Measurements from ENCODE around the gene IQCN.

Gene IQCN

GRCh38 chr19:18254546-18255503, 19.4 kb downstream of the IQCN start:
- POLR2A ChIA-PET: interaction anchor here (0.6 to 1.1 kb wide), 2 partner anchors 9 to 43 kb away, joined by 3 to 5 read pairs; no protein-coding TSS in a partner anchor
- no peak for DNase-seq (ENCODE audit: low read depth, low spot score)
- no peak overlapping the region for H3K4me3 ChIP-seq (ENCODE audit: low read depth, low read length)
- no peak for TF ChIP-seq CTCF (IDR thresholded peaks at IDR 0.05; ENCODE audit: insufficient read depth, low read length, missing control alignments)
- CTCF ChIA-PET: interaction anchor here (0.6 to 10.8 kb wide), 22 partner anchors 9 to 252 kb away, joined by 3 to 217 read pairs (median 4); partner anchors contain the start of genes JUND, MPV17L2 and RAB3A

DNA sequence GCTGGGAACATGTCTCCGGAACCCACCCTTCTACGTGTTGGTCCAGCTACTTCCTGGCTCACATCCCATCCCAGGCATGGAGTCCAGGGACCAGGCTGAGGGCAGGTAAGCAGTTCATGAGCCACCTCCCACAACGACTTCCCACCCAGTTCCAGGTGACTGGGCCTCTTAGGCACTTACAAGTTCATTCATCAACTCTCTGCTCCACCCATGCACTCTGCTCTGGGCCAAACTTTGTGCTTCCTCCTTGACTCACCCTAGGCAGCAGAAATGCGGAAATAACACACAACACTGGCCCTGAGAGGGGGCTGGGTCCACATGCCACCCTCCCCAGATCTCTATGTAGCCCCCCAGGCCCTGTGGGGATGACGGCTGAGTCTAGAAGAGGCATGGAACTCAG, 20.5 kb downstream of the IQCN start:
- CTCF ChIA-PET: interaction anchor here (0.6 to 10.8 kb wide), 22 partner anchors 9 to 251 kb away, joined by 3 to 217 read pairs (median 12); partner anchors contain the start of genes MPV17L2 and RAB3A
- no peak for DNase-seq (ENCODE audit: low read depth, low spot score)
- POLR2A ChIA-PET: interaction anchor here (0.6 kb wide), 1 partner anchor 42 kb away, joined by 5 read pairs; no protein-coding TSS in a partner anchor
- no peak for TF ChIP-seq CTCF (IDR thresholded peaks at IDR 0.05; ENCODE audit: insufficient read depth, low read length, missing control alignments)
- no peak overlapping the region for H3K4me3 ChIP-seq (ENCODE audit: low read depth, low read length)

DNA sequence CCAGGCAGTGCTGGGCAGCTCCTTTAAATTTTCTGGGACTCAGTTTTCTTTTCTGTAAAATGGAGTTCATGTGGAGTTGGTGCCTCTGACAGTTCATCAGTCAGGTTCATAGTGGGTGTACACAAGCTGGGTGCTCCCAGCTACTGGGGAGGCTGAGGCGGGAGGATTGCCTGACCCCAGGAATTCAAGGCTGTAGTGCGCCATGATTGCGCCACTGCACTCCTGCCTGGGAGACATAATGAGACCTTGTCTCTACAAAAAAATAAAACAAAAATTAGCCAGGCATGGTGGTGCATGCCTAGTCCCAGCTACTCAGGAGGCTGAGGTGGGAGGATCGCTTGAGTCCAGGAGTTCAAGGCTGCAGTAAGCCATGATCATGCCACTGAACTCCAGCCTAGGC, 21.1 kb downstream of the IQCN start:
- DNase-seq (ENCODE audit: low read depth, low spot score): no peak
- no peak overlapping the region for H3K4me3 ChIP-seq (ENCODE audit: low read depth, low read length)
- ChIA-PET POLR2A (no interaction called here), CTCF (interaction anchor here (1.1 to 10.8 kb wide), 31 partner anchors 7 to 192 kb away, joined by 3 to 217 read pairs (median 12); partner anchors contain the start of genes IQCN, MPV17L2, PDE4C and PIK3R2)
- TF ChIP-seq CTCF (IDR thresholded peaks at IDR 0.05; ENCODE audit: insufficient read depth, low read length, missing control alignments): no peak

- TF ChIP-seq CTCF (IDR thresholded peaks at IDR 0.05; ENCODE audit: insufficient read depth, low read length, missing control alignments): no peak
- H3K4me3 ChIP-seq (ENCODE audit: low read depth, low read length): no peak overlapping the region
- DNase-seq (ENCODE audit: low read depth, low spot score): no peak
- ChIA-PET CTCF (interaction anchor here (0.5 to 10.8 kb wide), 53 partner anchors 8 to 296 kb away, joined by 3 to 217 read pairs (median 7); partner anchors contain the start of genes ARRDC2, IFI30, IQCN and MPV17L2), POLR2A (interaction anchor here (1.0 to 1.3 kb wide), 3 partner anchors 29 to 58 kb away, joined by 3 to 4 read pairs (median 3); partner anchors contain the start of gene JUND)
These were observed 21.9 kb downstream of the IQCN start for GRCh38 chr19:18252370-18252717.

GRCh38 chr19:18251587-18252369, 22.5 kb downstream of the IQCN start:
- DNase-seq (ENCODE audit: low read depth, low spot score): no peak
- TF ChIP-seq CTCF (IDR thresholded peaks at IDR 0.05; ENCODE audit: insufficient read depth, low read length, missing control alignments): peak; percentile 85
- ChIA-PET POLR2A (interaction anchor here (0.5 to 1.3 kb wide), 5 partner anchors 30 to 196 kb away, joined by 3 to 4 read pairs (median 3); partner anchors contain the start of genes JUND and RAB3A), CTCF (interaction anchor here (0.5 to 10.8 kb wide), 53 partner anchors 7 to 297 kb away, joined by 3 to 217 read pairs (median 7); partner anchors contain the start of genes ARRDC2, IFI30, IQCN and MPV17L2)
- no peak overlapping the region for H3K4me3 ChIP-seq (ENCODE audit: low read depth, low read length)

Data from AG04449 (cell line).